Uterus (tissue), 4 donors: Measurements from ENCODE around the gene NCS1. TPM values are rescaled to one million over a fixed set of nuclear protein-coding genes. Genes with fewer than 3 reads are reported as not detected.

Source experiments
- DNase-seq, 2 donors: peaks; one replicate each; pipeline ENCODE4 v3.0.0-alpha.2; 2019 to 2020
- H3K27ac ChIP-seq, 2 donors: fragments of 200-600 bp; sonication (generic); 1 replicate in 1 of 2; 2 replicates in 1 of 2; pipeline ENCODE4 v1.5.1; 2016 to 2018
- H3K27me3 ChIP-seq, 2 donors: fragments of 200-600 bp; sonication (generic); one replicate each; pipeline ENCODE4 v1.5.1; 2018 to 2019; ENCODE audit warnings: control low read depth in 1 of 2
- H3K36me3 ChIP-seq, 2 donors: fragments of 200-600 bp; sonication (generic); one replicate each; pipeline ENCODE4 v1.5.1; 2019; ENCODE audit warnings: control low read depth in 1 of 2
- H3K4me1 ChIP-seq, 2 donors: fragments of 200-600 bp; sonication (generic); one replicate each; pipeline ENCODE4 v1.5.1; 2018 to 2019; ENCODE audit warnings: control low read depth in 1 of 2
- H3K4me3 ChIP-seq, 2 donors: fragments of 200-600 bp; sonication (generic); 1 replicate in 1 of 2; 2 replicates in 1 of 2; pipeline ENCODE4 v1.5.1; 2018 to 2019; ENCODE audit warnings: mild to moderate bottlenecking in 1 of 2
- H3K9me3 ChIP-seq, 2 donors: fragments of 200-600 bp; sonication (generic); one replicate each; pipeline ENCODE4 v1.5.1; 2019; ENCODE audit warnings: control low read depth in 1 of 2
- POLR2A ChIP-seq, 2 donors: fragments of 450-650 bp; IDR thresholded peaks; one replicate each; pipeline ENCODE4 v1.6.1; 2016; ENCODE audit warnings: antibody characterized with exemption in 2 of 2, mild to moderate bottlenecking in 1 of 2, moderate library complexity in 1 of 2
- intact Hi-C: fragments of 100-400 bp; cut with DNase I; formaldehyde crosslinking; loops from one replicate; pipeline ENCODE4 v1.15.1; 2023; ENCODE audit warnings: low total_unique reads
- total RNA-seq, 4 donors: library from RNA; depleted of rRNA in 3 of 4; stranded (reverse); fragments of >200 nt in 3 of 4; gene quantifications; one replicate each; pipeline versions ENCODE4 v1.1.0 to v1.2.4, GENCODE V29; 2014 to 2023
- TF ChIP-seq, protein P1 (sequence below), 4 experiments: fragments of 200-600 bp in 2 of 4; fragments of 450-650 bp in 2 of 4; sonication (generic) in 2 of 4; IDR thresholded peaks; one replicate each; pipeline ENCODE4 v1.5.1; 2016 to 2019; ENCODE audit warnings: antibody characterized with exemption in 4 of 4, mild to moderate bottlenecking in 2 of 4, moderate library complexity in 1 of 4
- donor health status: DM: yes; HTN: yes; CAD: no.

Gene NCS1
- total RNA-seq, 4 donors from 2014 or later, result 4.1 to 99.3 (median 39.0) TPM

DNA sequence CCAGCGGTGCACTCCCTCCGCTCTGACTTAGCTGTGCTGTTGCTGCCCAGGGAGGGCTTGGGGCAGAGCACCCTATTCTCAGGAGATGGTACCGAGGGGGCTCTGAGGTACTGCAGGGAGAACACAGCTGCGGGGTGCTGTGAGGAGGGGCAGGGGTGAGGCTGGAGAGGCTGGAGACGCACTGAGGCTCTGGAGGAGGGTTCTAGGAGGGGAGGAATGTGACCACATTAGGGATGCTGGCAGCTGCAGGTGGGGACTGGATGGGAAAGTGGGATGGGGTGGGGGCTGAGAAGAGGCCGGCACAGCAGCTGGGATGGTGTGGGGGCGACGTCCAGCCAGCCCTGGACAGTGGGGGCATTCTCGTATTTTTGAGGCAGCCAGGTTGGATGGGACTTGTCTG lies 20.9 kb downstream of the NCS1 start:
- Histone ChIP-seq H3K27ac (peak overlapping the region; percentile 71 to 80), H3K4me1 (peaks cover 0 to 35% of the 10 kb centered on the region in 2 donors), H3K36me3 (no peaks in the 10 kb centered on the region), H3K27me3 (no peaks in the 10 kb centered on the region), H3K4me3 (no peak overlapping the region), H3K9me3 (no peaks in the 10 kb centered on the region)
- no peak for DNase-seq
- intact Hi-C loops, result no loop called here
- no peak for TF ChIP-seq POLR2A (IDR thresholded peaks at IDR 0.05)
- TF ChIP-seq, protein P1, sequence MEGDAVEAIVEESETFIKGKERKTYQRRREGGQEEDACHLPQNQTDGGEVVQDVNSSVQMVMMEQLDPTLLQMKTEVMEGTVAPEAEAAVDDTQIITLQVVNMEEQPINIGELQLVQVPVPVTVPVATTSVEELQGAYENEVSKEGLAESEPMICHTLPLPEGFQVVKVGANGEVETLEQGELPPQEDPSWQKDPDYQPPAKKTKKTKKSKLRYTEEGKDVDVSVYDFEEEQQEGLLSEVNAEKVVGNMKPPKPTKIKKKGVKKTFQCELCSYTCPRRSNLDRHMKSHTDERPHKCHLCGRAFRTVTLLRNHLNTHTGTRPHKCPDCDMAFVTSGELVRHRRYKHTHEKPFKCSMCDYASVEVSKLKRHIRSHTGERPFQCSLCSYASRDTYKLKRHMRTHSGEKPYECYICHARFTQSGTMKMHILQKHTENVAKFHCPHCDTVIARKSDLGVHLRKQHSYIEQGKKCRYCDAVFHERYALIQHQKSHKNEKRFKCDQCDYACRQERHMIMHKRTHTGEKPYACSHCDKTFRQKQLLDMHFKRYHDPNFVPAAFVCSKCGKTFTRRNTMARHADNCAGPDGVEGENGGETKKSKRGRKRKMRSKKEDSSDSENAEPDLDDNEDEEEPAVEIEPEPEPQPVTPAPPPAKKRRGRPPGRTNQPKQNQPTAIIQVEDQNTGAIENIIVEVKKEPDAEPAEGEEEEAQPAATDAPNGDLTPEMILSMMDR (IDR thresholded peaks at IDR 0.05), result no peak

GRCh38 chr9:130193531-130194377 lies 21.6 kb downstream of the NCS1 start:
- Histone ChIP-seq H3K9me3 (no peaks in the 10 kb centered on the region), H3K4me3 (no peak overlapping the region), H3K4me1 (peaks cover 0 to 36% of the 10 kb centered on the region in 2 donors), H3K27ac (peak overlapping the region; percentile 71 to 80), H3K27me3 (no peaks in the 10 kb centered on the region), H3K36me3 (no peaks in the 10 kb centered on the region)
- no peak for TF ChIP-seq POLR2A (IDR thresholded peaks at IDR 0.05)
- TF ChIP-seq, protein P1 (IDR thresholded peaks at IDR 0.05), result peak in 1 of 4 experiments; percentile 14
- no peak for DNase-seq
- intact Hi-C loops, result no loop called here

DNA sequence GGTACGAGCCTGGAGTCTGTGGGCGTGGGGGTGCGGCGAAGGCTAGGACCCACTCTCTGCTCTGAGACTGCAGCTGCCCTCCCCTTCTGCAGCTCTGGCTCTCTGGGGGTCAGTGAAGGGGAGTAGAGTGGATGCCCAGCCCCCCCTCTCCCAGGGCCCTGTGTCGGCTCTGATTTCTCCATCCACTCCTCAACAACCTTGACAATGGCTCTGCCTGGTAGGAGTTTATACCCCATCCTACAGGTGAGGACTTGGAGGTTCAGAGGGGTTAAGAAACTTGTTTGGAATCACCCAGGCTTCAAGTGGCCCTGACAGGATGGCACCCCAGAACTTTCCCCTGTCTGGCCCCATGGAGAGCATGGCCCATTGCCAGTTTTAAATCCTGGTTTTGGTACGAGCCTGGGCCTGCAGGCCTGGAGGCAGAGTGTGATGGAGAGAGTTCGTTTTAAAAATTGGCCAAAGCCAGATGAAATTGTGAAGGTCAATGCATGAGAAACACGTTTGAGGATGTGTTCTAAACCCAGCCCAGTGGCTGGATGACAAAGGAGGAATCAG lies 22.3 kb downstream of the NCS1 start:
- intact Hi-C loops, result no loop called here
- H3K4me1 ChIP-seq, result peaks cover 0 to 36% of the 10 kb centered on the region in 2 donors
- H3K27ac ChIP-seq, result peak overlapping the region; percentile 71 to 80
- no peaks in the 10 kb centered on the region for H3K9me3 ChIP-seq
- H3K36me3 ChIP-seq, result no peaks in the 10 kb centered on the region
- DNase-seq, result no peak
- H3K4me3 ChIP-seq, result no peak overlapping the region
- H3K27me3 ChIP-seq, result no peaks in the 10 kb centered on the region
- TF ChIP-seq, protein P1 (IDR thresholded peaks at IDR 0.05), result no peak
- TF ChIP-seq POLR2A (IDR thresholded peaks at IDR 0.05), result no peak

- DNase-seq, result no peak
- no peaks in the 10 kb centered on the region for H3K9me3 ChIP-seq
- TF ChIP-seq POLR2A (IDR thresholded peaks at IDR 0.05), result no peak
- TF ChIP-seq, protein P1 (IDR thresholded peaks at IDR 0.05), result no peak
- H3K4me1 ChIP-seq, result peaks cover 0 to 45% of the 10 kb centered on the region in 2 donors
- no peak overlapping the region for H3K4me3 ChIP-seq
- H3K27me3 ChIP-seq, result no peaks in the 10 kb centered on the region
- intact Hi-C loops, result no loop called here
- peak overlapping the region in 1 of 2 donors; percentile 80 for H3K27ac ChIP-seq
- H3K36me3 ChIP-seq, result no peaks in the 10 kb centered on the region
These were observed 23.4 kb downstream of the NCS1 start for GRCh38 chr9:130195638-130196037.

DNA sequence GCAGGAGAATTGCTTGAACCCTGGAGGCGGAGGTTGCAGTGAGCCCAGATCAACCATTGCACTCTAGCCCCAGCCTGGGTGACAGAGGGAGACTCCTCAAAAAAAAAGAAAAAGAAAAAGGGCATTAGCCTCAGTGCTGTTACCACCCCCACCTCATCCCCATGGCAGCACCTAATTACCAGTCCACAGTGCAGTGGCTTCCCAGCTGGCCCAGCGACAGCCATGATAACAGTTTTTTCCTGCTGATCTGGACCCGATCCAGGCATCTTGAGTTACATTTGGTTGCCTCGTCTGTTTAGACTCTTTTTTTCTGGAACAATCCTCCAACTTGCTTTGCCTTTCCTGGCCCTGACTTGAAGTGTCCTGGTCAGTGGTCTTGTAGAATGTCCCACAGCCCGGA lies 24.4 kb downstream of the NCS1 start:
- Histone ChIP-seq H3K4me3 (no peak overlapping the region), H3K9me3 (no peaks in the 10 kb centered on the region), H3K36me3 (no peaks in the 10 kb centered on the region), H3K4me1 (peaks cover 0 to 38% of the 10 kb centered on the region in 2 donors), H3K27ac (peak overlapping the region in 1 of 2 donors; percentile 80), H3K27me3 (no peaks in the 10 kb centered on the region)
- DNase-seq, result no peak
- TF ChIP-seq, protein P1 (IDR thresholded peaks at IDR 0.05), result no peak
- TF ChIP-seq POLR2A (IDR thresholded peaks at IDR 0.05), result no peak
- intact Hi-C loops, result no loop called here
